Stimulated activated naive CD8-positive, alpha-beta T cell treated with anti-CD3 and anti-CD28 coated beads, Interleukin-15, amount 100 ng/mL, for 72 hours (primary cell): ENCODE measurements around the gene ITGAL.

Experiments
- ATAC-seq: fragments of 150-1000 bp; cut with Tn5 transposase; 2 replicates; pipeline ENCODE4 v1.10.0; 2021; ENCODE audit warnings: mild to moderate bottlenecking, moderate library complexity
- DNase-seq, 2 donors: peaks; one replicate each; pipeline ENCODE4 v3.0.0; 2021 to 2022
- H3K27ac Mint-ChIP-seq, 2 donors: one replicate each; pipeline ENCODE4 v1.8.0; 2022; ENCODE audit warnings: mild to moderate bottlenecking in 2 of 2, mixed read lengths in 2 of 2, moderate library complexity in 2 of 2
- H3K27me3 Mint-ChIP-seq: one replicate; pipeline ENCODE4 v1.8.0; 2022; ENCODE audit warnings: mixed read lengths
- H3K4me1 Mint-ChIP-seq: one replicate; pipeline ENCODE4 v1.8.0; 2022; ENCODE audit warnings: mild to moderate bottlenecking, mixed read lengths
- H3K4me3 Mint-ChIP-seq, 2 donors: one replicate each; pipeline ENCODE4 v1.8.0; 2022; ENCODE audit warnings: mild to moderate bottlenecking in 2 of 2, mixed read lengths in 2 of 2, moderate library complexity in 1 of 2
- H3K9me3 Mint-ChIP-seq, 2 donors: one replicate each; pipeline ENCODE4 v1.8.0; 2022; ENCODE audit warnings: mixed read lengths in 2 of 2

ITGAL gene

DNA sequence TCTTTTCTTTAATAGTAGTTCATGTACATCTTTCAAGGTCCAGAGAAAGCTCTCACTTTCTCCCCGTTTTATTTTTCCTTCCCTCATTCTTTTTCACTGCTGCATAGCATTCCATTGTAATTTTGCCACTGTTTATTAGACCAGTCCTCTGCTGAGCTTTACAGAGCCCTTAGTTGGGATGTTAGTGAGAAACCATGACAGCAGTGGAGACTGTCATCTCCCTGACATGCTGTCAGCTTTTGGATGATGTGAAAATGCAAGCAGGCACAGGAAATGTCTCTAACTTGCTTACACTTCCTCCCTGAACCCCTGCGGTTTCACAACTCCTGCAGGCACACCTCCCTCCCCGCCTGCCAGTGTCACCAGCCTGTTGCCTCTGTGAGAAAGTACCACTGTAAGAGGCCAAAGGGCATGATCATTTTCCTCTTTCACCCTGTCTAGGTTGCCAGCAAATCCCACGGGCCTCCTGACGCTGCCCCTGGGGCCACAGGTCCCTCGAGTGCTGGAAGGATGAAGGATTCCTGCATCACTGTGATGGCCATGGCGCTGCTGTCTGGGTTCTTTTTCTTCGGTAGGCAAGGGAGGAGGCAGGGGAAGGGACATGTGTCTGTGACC lies at the start of gene ITGAL:
ITGAL (plus strand) TSS at position 415 of the 615 bp plus-strand sequence; CDS start at position 511, 96 bp downstream.
- no peaks in the 10 kb centered on the region for H3K9me3 Mint-ChIP-seq
- peaks cover 63% of the 10 kb centered on the region for H3K4me1 Mint-ChIP-seq
- DNase-seq (peak; percentile 78 to 91), ATAC-seq (peak; percentile 75)
- H3K4me3 Mint-ChIP-seq = peak within 1 kb of the TSS; percentile 98 to 100
- peak within 1 kb of the TSS; percentile 96 to 99 for H3K27ac Mint-ChIP-seq
- no peaks in the 10 kb centered on the region for H3K27me3 Mint-ChIP-seq

DNA sequence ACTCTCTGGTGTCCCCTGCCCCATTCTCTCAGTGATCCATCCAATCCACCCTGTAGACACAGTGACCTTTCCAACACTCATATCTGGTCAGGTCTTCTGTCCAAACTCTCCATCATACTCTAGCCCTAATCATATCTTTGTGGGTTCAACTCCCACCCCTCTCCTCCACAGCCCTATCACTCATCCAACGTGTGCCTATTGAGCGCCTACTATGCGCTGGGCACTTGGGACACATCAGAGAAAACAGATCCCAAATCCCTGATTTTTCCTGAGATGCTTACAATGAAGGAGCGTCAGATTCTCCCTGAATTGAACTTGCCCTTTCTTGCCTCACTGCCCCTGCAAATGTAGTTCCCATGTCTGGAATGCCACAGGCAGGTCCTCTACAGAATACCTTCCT lies 44.5 kb upstream of the ITGAL start:
- ATAC-seq = no peak
- no peaks in the 10 kb centered on the region for H3K9me3 Mint-ChIP-seq
- no peaks in the 10 kb centered on the region for H3K27me3 Mint-ChIP-seq
- no peak for DNase-seq
- H3K27ac Mint-ChIP-seq = peak overlapping the region; percentile 0 to 48
- H3K4me3 Mint-ChIP-seq = no peak overlapping the region
- H3K4me1 Mint-ChIP-seq = peaks cover 11% of the 10 kb centered on the region

DNA sequence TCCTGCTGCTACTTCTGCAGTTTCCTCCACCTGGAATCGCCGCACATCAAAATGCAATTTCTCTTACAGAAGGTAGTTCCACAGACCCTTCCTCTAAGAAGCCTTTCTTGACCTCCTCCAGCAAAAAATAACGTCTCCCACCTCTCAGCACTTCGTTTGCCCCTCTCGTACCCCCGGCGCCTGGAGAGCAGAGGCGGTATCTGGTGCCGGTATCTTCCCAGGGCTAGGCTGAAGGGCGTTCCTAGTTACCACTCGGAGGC lies 43.2 kb upstream of the ITGAL start:
- H3K4me1 Mint-ChIP-seq = peaks cover 18% of the 10 kb centered on the region
- ATAC-seq (no peak), DNase-seq (no peak)
- no peaks in the 10 kb centered on the region for H3K27me3 Mint-ChIP-seq
- no peak overlapping the region for H3K27ac Mint-ChIP-seq
- no peak overlapping the region for H3K4me3 Mint-ChIP-seq
- H3K9me3 Mint-ChIP-seq = no peaks in the 10 kb centered on the region

DNA sequence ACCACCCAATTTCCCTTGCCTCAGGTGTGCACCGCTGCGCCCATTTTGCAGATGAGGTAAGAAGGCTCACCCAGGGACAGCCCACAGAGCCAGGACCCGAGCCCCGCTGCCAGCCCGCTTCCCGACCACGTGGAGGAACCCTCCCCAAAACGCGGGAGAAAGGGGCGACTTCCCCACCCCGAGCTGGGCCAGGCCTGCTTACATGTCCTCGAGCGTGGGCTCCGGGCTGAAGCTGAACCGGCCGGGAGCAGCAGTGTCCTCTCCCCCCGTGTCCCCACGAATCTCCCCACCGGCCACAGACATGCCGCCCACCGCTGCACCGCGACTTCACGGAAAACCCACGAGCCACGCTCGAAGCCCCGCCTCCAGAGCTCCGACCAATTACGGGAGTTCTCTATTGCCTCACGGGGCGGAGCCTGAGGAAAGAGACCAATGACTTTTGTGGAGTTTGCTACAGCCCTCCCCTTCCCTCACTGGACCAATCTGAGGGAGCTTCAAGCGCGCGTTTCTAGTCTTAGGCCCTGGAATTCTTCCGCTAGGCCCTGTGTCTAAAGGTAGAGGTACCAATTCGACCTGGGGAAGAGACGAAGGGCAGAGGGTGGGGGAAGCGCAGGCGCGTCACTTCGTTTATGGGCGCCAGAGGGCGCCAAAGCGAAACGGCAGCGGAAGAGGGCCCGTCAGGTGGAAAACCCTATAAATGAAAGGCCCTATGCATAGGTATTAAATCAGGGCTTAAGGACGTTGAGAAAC lies 42.7 kb upstream of the ITGAL start, which contains the start of gene DCTPP1:
DCTPP1 (minus strand) TSS at position 353 of the 750 bp plus-strand sequence; CDS start at position 303, 50 bp downstream.
- Mint-ChIP-seq H3K27me3 (no peaks in the 10 kb centered on the region), H3K4me3 (no peak within 1 kb of the TSS), H3K9me3 (no peaks in the 10 kb centered on the region), H3K27ac (no peak within 1 kb of the TSS), H3K4me1 (peaks cover 23% of the 10 kb centered on the region)
- ATAC-seq (peak; percentile 98), DNase-seq (peak; percentile 94 to 98)

DNA sequence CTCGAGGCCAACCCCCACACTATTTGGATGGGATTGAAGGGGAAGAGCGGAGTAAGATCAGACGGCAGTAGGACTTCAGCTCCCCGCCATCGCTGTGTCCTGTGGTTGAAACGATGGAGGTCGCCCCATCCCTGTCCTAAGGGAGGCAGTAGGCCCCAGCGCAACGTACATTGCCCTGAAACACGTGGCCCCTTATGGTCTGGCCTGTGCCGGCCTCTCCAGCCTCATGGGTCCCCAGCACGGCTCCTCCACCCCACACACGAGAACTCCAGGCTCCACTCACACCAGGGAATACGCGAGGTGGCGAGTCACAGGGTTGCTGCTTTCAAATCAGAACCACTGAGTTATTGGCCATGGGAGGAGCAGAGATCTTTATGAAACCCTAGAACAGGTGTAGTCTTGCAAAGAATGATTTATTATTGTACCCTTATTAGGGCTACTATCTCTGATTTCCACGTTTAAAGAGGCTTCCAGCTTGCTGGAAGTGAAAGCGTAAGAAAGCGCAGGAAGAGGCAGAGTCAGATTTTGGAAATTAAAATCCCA lies 42.0 kb upstream of the ITGAL start:
- H3K9me3 Mint-ChIP-seq = no peaks in the 10 kb centered on the region
- no peaks in the 10 kb centered on the region for H3K27me3 Mint-ChIP-seq
- ATAC-seq = peak; percentile 34
- no peak overlapping the region for H3K4me3 Mint-ChIP-seq
- no peak overlapping the region for H3K27ac Mint-ChIP-seq
- DNase-seq = no peak
- H3K4me1 Mint-ChIP-seq = peaks cover 26% of the 10 kb centered on the region

DNA sequence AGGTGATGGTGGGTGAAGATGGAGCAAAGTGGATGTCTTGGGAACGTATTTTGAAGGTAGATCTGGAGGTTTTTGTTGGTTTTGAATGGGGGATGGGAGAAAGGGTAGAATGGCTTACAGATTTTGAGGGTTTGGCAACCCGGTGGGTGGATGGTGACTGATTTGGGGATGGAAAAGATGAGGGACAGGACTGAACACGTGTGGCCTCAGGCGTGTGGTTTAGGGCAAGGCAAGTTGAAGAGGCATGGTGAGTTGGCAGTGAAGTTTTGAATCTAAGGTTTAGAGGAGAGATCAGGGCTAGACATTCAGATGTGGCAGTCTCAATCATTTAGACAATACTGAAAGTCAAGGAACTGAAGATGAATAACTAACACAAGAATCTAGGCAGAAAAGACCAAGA lies 37.7 kb upstream of the ITGAL start:
- no peaks in the 10 kb centered on the region for H3K9me3 Mint-ChIP-seq
- peak overlapping the region; percentile 3 to 7 for H3K4me3 Mint-ChIP-seq
- H3K4me1 Mint-ChIP-seq = peaks cover 26% of the 10 kb centered on the region
- ATAC-seq (peak; percentile 11), DNase-seq (peak; percentile 21 to 63)
- H3K27me3 Mint-ChIP-seq = no peaks in the 10 kb centered on the region
- peak overlapping the region; percentile 0 for H3K27ac Mint-ChIP-seq

DNA sequence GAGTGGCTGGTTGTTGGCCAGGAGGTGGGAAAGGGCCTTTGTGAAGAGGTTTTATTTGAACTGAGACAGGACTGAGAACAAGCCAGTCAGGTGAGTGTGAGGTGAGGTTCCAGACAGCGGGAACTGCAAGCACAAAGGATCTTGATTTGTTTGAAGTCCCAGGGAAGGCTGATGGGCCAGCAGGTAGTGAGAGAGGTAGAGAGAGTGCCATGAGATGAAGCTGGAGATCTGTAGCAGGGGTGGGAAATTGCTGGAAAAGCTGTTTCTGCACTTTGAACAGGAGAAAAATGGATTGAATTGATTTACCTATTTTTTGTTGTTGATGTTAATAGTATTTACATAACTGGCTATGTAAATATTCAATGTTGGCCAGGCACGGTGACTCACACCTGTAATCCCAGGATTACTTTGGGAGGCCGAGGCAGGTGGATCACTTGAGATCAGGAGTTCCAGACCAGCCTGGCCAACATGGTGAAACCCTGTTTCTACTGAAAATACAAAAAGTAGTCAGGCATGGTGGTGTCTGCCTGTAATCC lies 35.0 kb upstream of the ITGAL start:
- DNase-seq (no peak), ATAC-seq (no peak)
- peaks cover 32% of the 10 kb centered on the region for H3K4me1 Mint-ChIP-seq
- H3K9me3 Mint-ChIP-seq = no peaks in the 10 kb centered on the region
- H3K27ac Mint-ChIP-seq = no peak overlapping the region
- H3K4me3 Mint-ChIP-seq = no peak overlapping the region
- H3K27me3 Mint-ChIP-seq = no peaks in the 10 kb centered on the region

DNA sequence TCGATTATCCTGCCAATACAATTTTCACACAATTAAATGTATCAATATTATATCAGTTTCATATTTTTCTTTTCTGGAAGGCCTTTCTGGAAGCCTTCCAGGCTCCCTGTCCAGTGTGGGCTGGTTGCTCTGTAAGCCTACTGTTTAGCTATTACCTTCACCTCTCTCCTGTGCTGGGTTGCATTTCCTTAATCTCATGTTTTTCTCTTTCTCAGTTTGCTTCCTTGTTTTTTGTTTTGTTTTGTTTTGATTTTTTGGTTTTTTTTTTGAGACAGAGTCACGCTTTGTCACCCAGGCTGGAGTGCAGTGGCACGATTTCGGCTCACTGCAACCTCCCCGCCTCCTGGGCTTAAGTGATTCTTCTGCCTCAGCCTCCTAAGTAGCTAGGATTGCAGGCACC lies 33.7 kb upstream of the ITGAL start:
- ATAC-seq (no peak), DNase-seq (no peak)
- no peak overlapping the region for H3K4me3 Mint-ChIP-seq
- peaks cover 40% of the 10 kb centered on the region for H3K4me1 Mint-ChIP-seq
- H3K27me3 Mint-ChIP-seq = no peaks in the 10 kb centered on the region
- no peaks in the 10 kb centered on the region for H3K9me3 Mint-ChIP-seq
- no peak overlapping the region for H3K27ac Mint-ChIP-seq

DNA sequence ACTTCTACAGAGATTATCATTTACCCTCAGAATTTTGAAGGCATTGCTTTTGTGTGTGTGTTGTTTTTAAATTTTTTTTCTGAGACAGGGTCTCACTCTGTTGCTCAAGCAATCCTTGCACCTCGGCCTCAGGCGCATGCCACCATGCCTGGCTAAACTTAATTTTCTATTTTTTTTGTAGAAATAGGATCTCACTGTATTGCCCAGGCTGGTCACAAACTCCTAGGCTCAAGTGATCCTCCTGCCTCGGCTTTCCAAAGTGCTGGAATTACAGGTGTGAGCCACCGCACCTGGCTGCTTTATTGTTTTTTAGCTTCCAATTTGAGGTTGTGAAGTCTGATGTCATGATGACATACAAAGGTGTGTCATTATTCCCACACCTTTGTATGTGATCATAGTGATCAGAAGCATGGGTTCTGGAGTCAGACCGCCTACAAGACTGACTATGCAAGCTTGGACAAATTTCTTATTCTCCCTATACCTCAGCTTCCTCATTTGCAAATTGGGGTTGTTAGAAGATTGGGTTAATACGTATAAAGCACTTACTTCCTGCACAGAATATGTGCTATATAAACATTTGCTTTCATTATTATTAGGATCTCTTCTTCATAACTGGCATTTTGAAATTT lies 32.7 kb upstream of the ITGAL start:
- H3K27ac Mint-ChIP-seq = no peak overlapping the region
- H3K9me3 Mint-ChIP-seq = no peaks in the 10 kb centered on the region
- DNase-seq = no peak
- H3K27me3 Mint-ChIP-seq = no peaks in the 10 kb centered on the region
- H3K4me1 Mint-ChIP-seq = peaks cover 40% of the 10 kb centered on the region
- ATAC-seq = no peak
- H3K4me3 Mint-ChIP-seq = no peak overlapping the region

DNA sequence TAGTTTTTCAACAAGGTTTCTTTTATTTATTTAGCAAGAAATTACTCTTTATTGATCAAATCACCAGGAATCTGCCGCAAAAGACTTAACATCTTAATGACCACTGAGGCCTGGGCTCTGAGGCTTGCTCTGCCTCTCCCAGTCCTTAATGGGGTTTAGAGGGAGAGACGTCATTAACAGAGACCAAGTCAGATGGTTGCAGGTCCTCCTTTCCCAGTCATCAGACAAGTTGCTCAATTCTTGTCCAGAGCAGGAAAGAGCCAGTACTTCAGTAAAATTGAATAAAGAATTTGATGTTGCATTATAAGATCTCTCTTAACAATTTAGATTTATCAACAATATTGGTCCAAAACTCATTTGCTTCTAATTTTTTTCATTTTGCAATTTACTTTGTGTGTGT lies 28.9 kb upstream of the ITGAL start:
- Mint-ChIP-seq H3K4me1 (peaks cover 50% of the 10 kb centered on the region), H3K9me3 (peaks cover 0 to 4% of the 10 kb centered on the region in 2 donors), H3K27me3 (no peaks in the 10 kb centered on the region), H3K4me3 (peak overlapping the region; percentile 87 to 97), H3K27ac (no peak overlapping the region)
- DNase-seq (no peak), ATAC-seq (no peak)

DNA sequence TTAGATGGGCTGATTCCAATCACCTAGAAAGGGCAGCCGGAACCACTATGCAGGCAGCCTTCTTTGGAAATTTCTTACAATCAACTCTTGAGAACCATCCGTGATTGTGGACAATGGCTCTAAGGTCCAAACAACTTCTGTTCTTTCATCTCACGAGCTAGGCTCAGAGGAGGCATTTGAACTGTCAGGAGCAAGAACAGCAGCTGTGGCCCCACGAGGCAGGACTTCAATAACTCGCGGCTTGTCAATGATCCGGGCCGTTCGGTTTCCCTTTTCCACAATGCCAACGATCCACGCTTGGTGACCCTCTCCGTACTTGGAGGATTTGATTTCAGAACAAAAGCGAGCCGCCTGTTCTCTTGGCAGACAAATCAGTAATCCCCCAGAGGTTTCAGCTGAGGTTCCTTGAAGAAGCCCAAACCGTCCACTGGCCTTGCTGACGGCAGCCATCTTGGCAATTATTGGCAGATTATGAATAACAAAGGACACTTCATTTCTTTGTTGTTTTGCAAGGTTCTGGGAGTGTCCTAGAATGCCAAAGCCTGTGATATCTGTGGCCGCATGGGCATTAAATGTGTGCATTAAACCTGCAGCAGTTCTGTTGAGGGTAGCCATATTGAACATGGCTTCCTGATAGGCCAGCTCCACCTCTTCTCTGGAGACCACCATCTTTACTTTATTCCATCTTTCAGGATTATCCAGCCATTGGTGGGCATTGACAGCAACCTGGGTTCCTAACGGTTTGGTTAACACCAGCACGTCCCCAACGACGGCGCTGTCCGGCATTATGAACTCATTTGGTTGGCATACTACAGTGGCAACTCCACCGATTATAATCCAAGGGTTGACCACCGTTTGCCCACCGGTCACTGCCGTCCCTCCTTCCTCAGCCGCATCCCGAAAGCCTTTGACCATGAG lies 28.1 kb upstream of the ITGAL start:
- no peaks in the 10 kb centered on the region for H3K27me3 Mint-ChIP-seq
- DNase-seq (no peak), ATAC-seq (no peak)
- peak overlapping the region; percentile 87 to 100 for H3K27ac Mint-ChIP-seq
- peaks cover 0 to 4% of the 10 kb centered on the region in 2 donors for H3K9me3 Mint-ChIP-seq
- peaks cover 53% of the 10 kb centered on the region for H3K4me1 Mint-ChIP-seq
- H3K4me3 Mint-ChIP-seq = peak overlapping the region; percentile 87 to 97

DNA sequence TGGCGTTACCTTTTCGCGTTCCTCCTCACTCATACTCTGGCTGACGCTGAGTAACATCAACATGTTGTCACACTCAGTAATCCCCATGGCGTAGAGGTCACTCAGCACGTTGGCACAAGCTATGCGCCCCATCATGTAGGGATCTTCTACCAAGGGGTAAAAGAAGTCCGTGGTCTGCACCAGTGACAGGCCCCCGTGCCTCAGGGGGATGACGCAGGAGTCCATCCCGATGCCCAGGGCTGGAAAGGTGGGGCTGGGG lies 27.5 kb upstream of the ITGAL start:
- ATAC-seq (peak; percentile 45), DNase-seq (no peak)
- H3K4me1 Mint-ChIP-seq = peaks cover 54% of the 10 kb centered on the region
- peak overlapping the region; percentile 87 to 97 for H3K4me3 Mint-ChIP-seq
- peaks cover 0 to 4% of the 10 kb centered on the region in 2 donors for H3K9me3 Mint-ChIP-seq
- no peaks in the 10 kb centered on the region for H3K27me3 Mint-ChIP-seq
- H3K27ac Mint-ChIP-seq = peak overlapping the region; percentile 87 to 100

DNA sequence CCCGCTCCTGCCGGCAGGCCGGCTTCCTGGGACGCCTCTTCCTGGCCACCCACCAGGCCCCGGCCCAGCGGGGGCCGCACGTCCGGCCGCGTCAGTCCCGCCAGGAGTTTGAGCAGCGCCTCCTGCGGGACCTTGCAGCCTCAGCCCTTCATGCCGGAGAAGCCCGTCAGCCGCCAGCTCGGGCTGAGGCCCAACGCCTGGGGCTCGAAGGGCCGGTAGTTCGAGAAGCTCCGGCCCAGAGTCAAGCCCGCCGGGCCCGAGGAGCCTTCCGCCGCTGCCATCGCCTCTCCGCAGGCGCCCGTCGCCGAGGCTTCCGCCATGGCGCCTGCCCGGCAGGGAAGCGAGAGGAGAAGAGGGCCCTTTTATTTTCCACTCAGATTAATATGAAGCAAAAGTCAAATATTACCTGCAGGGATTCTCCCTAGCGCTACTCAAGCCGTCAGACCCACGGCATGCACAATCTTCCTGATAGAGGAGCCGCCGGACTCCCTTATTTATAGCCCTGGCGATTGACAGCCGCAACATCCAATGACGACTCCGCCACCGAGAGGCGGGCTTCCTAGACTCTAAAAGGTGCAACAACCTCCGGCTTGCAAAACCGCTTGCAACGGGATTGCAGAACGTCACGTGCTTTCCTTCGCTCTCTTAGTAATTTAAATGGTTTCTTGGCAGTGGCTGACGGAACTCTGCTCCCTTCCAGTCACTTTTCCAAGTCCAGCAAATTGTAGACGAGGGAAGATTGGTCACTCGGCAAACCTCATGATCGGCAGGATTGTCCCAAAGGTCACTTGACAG lies 26.9 kb upstream of the ITGAL start, which contains the start of gene SEPHS2:
SEPHS2 (minus strand) TSS at position 467 of the 795 bp plus-strand sequence; CDS start at position 320, 147 bp downstream.
- peak; percentile 97 for ATAC-seq
- H3K27me3 Mint-ChIP-seq = no peaks in the 10 kb centered on the region
- peak within 1 kb of the TSS; percentile 87 to 97 for H3K4me3 Mint-ChIP-seq
- H3K9me3 Mint-ChIP-seq = peaks cover 0 to 4% of the 10 kb centered on the region in 2 donors
- peak within 1 kb of the TSS; percentile 100 for H3K27ac Mint-ChIP-seq
- peak; percentile 96 to 98 for DNase-seq
- H3K4me1 Mint-ChIP-seq = peaks cover 56% of the 10 kb centered on the region

DNA sequence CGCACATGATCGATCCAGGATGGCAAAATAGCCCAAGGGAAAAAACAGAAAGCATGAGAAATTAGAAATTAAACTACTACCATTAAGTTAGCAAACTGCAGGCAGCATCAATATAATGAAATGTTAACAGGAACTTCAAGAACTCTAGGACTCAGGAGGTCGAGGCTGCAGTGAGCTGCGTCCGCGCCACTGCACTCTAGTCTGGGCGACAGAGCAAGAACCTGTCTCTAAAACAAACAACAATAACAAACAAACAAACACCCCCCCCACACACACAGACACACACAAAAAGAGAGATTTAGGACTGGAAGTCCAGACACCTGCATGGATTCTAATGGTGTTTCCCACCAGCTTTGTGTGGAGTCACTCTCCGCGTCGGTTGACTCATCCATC lies 26.3 kb upstream of the ITGAL start:
- H3K27ac Mint-ChIP-seq = peak overlapping the region; percentile 100
- H3K4me1 Mint-ChIP-seq = peaks cover 59% of the 10 kb centered on the region
- H3K4me3 Mint-ChIP-seq = peak overlapping the region; percentile 87 to 97

More for the DNA sequence above, 26.3 kb upstream of the ITGAL start:
- ATAC-seq (no peak), DNase-seq (no peak)
- Mint-ChIP-seq H3K27me3 (no peaks in the 10 kb centered on the region), H3K9me3 (peaks cover 0 to 4% of the 10 kb centered on the region in 2 donors)
